ENCODE results near the gene CSTB.

CSTB gene

DNA sequence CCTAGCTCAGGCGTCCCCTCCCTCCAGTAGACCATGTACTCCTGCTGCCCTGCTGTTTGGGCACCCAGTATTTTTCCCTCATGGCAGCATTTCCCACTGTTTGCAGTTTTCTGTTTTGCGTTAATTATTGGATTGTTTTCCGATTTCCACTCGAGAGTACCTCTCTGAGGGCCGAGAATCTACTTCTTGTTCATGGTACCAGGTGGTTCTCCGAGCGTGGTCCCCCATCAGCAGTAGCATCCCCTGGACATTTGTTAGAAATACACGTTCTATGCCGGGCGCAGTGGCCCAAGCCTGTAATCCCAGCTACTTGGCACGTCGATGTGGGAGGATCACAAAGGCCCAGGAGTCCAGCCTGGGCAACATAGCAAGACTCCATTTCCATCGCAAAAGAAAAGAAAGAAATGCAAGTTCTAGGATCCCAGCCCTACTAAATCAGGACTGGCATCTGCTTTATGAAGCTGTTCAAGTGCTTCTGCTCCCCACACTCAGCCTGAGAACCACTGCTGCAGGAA lies 14.0 kb upstream of the CSTB start:
- H3K4me3 ChIP-seq (ENCODE audit: low read length): peak overlapping the region; percentile 77
- H3K9ac ChIP-seq (ENCODE audit: low read length): peak overlapping the region; percentile 88
- peak overlapping the region; percentile 70 for H3K4me2 ChIP-seq (ENCODE audit: low read depth, low read length)
- peaks cover 30% of the 10 kb centered on the region for H3K36me3 ChIP-seq (replicated peaks; ENCODE audit: insufficient read depth, low read length)
- peaks cover 14% of the 10 kb centered on the region for H3K4me1 ChIP-seq (ENCODE audit: low read length)
- peak overlapping the region; percentile 66 for H2AFZ ChIP-seq (ENCODE audit: low read length)
- no peaks in the 10 kb centered on the region for H3K9me2 ChIP-seq (replicated peaks; ENCODE audit: insufficient read depth, low read length)
- no peaks in the 10 kb centered on the region for H3K27me3 ChIP-seq (replicated peaks; ENCODE audit: insufficient read depth, low read length)
- TF ChIP-seq, protein P1, sequence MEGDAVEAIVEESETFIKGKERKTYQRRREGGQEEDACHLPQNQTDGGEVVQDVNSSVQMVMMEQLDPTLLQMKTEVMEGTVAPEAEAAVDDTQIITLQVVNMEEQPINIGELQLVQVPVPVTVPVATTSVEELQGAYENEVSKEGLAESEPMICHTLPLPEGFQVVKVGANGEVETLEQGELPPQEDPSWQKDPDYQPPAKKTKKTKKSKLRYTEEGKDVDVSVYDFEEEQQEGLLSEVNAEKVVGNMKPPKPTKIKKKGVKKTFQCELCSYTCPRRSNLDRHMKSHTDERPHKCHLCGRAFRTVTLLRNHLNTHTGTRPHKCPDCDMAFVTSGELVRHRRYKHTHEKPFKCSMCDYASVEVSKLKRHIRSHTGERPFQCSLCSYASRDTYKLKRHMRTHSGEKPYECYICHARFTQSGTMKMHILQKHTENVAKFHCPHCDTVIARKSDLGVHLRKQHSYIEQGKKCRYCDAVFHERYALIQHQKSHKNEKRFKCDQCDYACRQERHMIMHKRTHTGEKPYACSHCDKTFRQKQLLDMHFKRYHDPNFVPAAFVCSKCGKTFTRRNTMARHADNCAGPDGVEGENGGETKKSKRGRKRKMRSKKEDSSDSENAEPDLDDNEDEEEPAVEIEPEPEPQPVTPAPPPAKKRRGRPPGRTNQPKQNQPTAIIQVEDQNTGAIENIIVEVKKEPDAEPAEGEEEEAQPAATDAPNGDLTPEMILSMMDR (IDR thresholded peaks at IDR 0.05; ENCODE audit: low read length): no peak
- TF ChIP-seq EZH2phosphoT487 (IDR thresholded peaks at IDR 0.05; ENCODE audit: low read length): no peak
- TF ChIP-seq EZH2 (optimal IDR thresholded peaks at IDR 0.05; ENCODE audit: low read depth, low read length): no peak
- H3K9me3 ChIP-seq (replicated peaks; ENCODE audit: insufficient read depth, low read length): no peaks in the 10 kb centered on the region
- peak overlapping the region; percentile 36; the same call in 1 of the 2 replicates for H3K27ac ChIP-seq (ENCODE audit: low read length)
- H4K20me1 ChIP-seq (ENCODE audit: insufficient read depth, low read length): peaks cover 3% of the 10 kb centered on the region; the same call in 1 of the 2 replicates
- DNase-seq: no peak
- H3K79me2 ChIP-seq (ENCODE audit: low read length): peaks cover 67% of the 10 kb centered on the region
- peaks cover 14% of the 10 kb centered on the region for H3F3A ChIP-seq (ENCODE audit: insufficient read depth, low read length)

DNA sequence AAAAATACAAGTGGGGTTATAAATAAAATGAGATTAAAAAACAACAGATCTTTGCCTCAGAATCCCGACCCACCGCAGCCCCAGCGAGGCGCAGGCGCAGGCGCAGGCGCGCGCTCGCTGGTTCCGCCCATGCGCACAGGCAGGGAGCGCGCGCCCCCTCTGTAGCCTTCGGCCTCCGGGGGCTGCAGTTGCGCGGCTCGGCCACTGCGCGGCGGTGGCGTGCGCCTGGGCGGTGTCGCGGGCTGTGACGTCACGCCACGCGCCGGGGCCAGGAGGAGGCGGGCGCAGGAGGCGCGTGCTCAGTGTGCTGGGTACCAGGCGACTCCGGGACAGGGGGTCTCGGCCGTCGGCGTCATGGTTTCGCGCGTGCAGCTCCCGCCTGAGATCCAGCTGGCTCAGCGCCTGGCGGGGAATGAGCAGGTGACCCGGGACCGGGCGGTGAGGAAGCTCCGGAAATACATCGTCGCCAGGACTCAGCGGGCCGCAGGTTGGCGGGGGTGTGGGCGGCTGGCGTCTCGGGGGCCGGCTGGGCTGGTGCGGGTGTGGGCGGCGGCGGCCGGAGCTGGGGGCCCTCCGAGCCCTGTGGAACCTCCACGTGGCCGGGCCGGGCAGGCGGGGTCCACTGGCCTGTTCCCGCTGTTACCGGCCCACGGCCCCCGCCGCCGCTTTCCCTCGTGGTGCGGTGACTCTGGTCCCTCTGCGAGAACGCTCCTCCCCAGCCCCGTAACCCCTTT lies 13.3 kb upstream of the CSTB start, which contains the start of gene RRP1:
RRP1 (plus strand) TSS at position 302 of the 734 bp plus-strand sequence; CDS start at position 355, 53 bp downstream.
- TF ChIP-seq, protein P1 (IDR thresholded peaks at IDR 0.05; ENCODE audit: low read length): peak; percentile 100
- no peak for TF ChIP-seq EZH2 (optimal IDR thresholded peaks at IDR 0.05; ENCODE audit: low read depth, low read length)
- DNase-seq: peak; percentile 98
- Histone ChIP-seq H4K20me1 (ENCODE audit: insufficient read depth, low read length) (peaks cover 3% of the 10 kb centered on the region; the same call in 1 of the 2 replicates), H3K27ac (ENCODE audit: low read length) (peak within 1 kb of the TSS; percentile 68; the same call in 1 of the 2 replicates), H3K79me2 (ENCODE audit: low read length) (peaks cover 62% of the 10 kb centered on the region), H3K36me3 (replicated peaks; ENCODE audit: insufficient read depth, low read length) (peaks cover 27% of the 10 kb centered on the region), H3K27me3 (replicated peaks; ENCODE audit: insufficient read depth, low read length) (no peaks in the 10 kb centered on the region), H3K9me3 (replicated peaks; ENCODE audit: insufficient read depth, low read length) (no peaks in the 10 kb centered on the region), H3K4me2 (ENCODE audit: low read depth, low read length) (peak within 1 kb of the TSS; percentile 70), H3F3A (ENCODE audit: insufficient read depth, low read length) (peaks cover 16% of the 10 kb centered on the region), H3K9ac (ENCODE audit: low read length) (peak within 1 kb of the TSS; percentile 88), H3K4me1 (ENCODE audit: low read length) (peaks cover 15% of the 10 kb centered on the region), H3K9me2 (replicated peaks; ENCODE audit: insufficient read depth, low read length) (no peaks in the 10 kb centered on the region), H2AFZ (ENCODE audit: low read length) (peak within 1 kb of the TSS; percentile 66), H3K4me3 (ENCODE audit: low read length) (peak within 1 kb of the TSS; percentile 77)

DNA sequence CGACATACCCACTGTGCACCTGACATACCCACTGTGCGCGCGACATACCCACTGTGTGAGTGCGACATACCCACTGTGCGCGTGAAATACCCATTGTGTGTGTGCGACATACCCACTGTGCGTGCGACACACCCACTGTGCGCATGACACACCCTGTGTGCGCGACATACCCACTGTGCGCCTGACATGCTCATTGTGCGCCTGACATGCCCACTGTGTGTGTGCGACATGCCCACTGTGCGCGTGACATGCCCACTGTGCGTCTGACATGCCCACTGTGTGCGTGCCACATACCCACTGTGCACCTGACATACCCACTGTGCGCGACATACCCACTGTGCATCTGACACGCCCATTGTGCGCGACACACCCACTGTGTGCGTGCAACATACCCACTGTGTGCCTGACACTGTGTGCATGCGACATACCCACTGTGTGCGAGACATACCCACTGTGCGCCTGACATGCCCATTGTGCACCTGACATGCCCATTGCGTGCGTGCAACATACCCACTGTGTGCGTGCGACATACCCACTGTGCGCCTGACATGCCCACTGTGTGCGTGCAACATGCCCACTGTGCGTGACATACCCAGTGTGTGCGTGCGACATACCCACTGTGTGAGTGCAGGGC lies 10.8 kb upstream of the CSTB start:
- no peak overlapping the region for H3K4me2 ChIP-seq (ENCODE audit: low read depth, low read length)
- H3K9me3 ChIP-seq (replicated peaks; ENCODE audit: insufficient read depth, low read length): no peaks in the 10 kb centered on the region
- H3K36me3 ChIP-seq (replicated peaks; ENCODE audit: insufficient read depth, low read length): 0 out of 2 replicates have a peak, but pooled peaks cover 3% of the 10 kb centered on the region
- H3F3A ChIP-seq (ENCODE audit: insufficient read depth, low read length): peaks cover 41% of the 10 kb centered on the region
- DNase-seq: no peak
- H3K9me2 ChIP-seq (replicated peaks; ENCODE audit: insufficient read depth, low read length): no peaks in the 10 kb centered on the region
- no peaks in the 10 kb centered on the region for H3K27me3 ChIP-seq (replicated peaks; ENCODE audit: insufficient read depth, low read length)
- TF ChIP-seq EZH2phosphoT487 (IDR thresholded peaks at IDR 0.05; ENCODE audit: low read length) (peak; percentile 76; the same call in 1 of the 2 replicates), EZH2 (optimal IDR thresholded peaks at IDR 0.05; ENCODE audit: low read depth, low read length) (no peak)
- H4K20me1 ChIP-seq (ENCODE audit: insufficient read depth, low read length): 0 out of 2 replicates have a peak, but pooled peaks cover 3% of the 10 kb centered on the region
- no peak overlapping the region for H3K9ac ChIP-seq (ENCODE audit: low read length)
- peaks cover 40% of the 10 kb centered on the region for H3K79me2 ChIP-seq (ENCODE audit: low read length)
- H3K4me3 ChIP-seq (ENCODE audit: low read length): no peak overlapping the region
- H3K27ac ChIP-seq (ENCODE audit: low read length): no peak overlapping the region
- H3K4me1 ChIP-seq (ENCODE audit: low read length): peaks cover 40% of the 10 kb centered on the region
- no peak overlapping the region for H2AFZ ChIP-seq (ENCODE audit: low read length)

All from MM.1S (cell line).